ENCODE data around the gene PZP. TPM values are rescaled to one million over a fixed set of nuclear protein-coding genes. Genes with fewer than 3 reads are reported as not detected.
"Not testable (repeated sequence)": the region's sequence is repeated elsewhere in the genome, so short reads cannot be mapped to it uniquely, and the experiment has no call there.

The PZP gene
- total RNA-seq, 1 experiment from 2014 or later = not detected

DNA sequence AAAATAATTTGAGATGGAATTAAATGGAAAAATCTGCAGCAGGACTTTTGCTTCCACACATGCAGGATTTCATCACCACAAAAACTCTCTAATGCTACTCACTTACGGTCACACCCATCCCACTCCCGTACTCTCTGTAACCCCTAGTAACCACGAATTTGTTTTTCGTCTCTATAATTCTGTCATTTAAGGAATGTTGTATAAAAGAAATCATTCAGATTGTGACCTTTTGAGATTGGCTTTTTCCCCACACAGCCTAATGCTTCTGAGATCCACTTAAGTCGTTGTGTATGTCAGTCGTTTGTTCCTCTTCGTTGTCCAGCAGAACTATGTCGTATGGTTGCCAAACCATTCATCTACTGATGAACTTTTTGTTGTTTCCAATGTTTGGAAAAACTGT is 19.8 kb upstream of the PZP start:
- POLR2A ChIA-PET (ENCODE audit: unreplicated experiment) = no interaction called here
- Histone ChIP-seq H3K4me3 (no peak overlapping the region), H3K79me2 (ENCODE audit: low read depth) (no peaks in the 10 kb centered on the region), H3F3A (ENCODE audit: insufficient read depth, low read depth) (no peaks in the 10 kb centered on the region), H3K4me1 (replicated peaks; ENCODE audit: insufficient read depth) (no peaks in the 10 kb centered on the region), H3K27ac (no peak overlapping the region), H2AFZ (no peak overlapping the region), H4K20me1 (ENCODE audit: insufficient read depth) (no peaks in the 10 kb centered on the region), H3K36me3 (ENCODE audit: low read depth) (no peaks in the 10 kb centered on the region), H3K27me3 (ENCODE audit: insufficient read depth, low read depth) (peaks cover 50% of the 10 kb centered on the region), H3K9me2 (ENCODE audit: insufficient read depth) (no peaks in the 10 kb centered on the region), H3K9me3 (ENCODE audit: insufficient read depth, low read depth) (no peaks in the 10 kb centered on the region), H3K4me2 (no peak overlapping the region)
- TF ChIP-seq, protein P1, sequence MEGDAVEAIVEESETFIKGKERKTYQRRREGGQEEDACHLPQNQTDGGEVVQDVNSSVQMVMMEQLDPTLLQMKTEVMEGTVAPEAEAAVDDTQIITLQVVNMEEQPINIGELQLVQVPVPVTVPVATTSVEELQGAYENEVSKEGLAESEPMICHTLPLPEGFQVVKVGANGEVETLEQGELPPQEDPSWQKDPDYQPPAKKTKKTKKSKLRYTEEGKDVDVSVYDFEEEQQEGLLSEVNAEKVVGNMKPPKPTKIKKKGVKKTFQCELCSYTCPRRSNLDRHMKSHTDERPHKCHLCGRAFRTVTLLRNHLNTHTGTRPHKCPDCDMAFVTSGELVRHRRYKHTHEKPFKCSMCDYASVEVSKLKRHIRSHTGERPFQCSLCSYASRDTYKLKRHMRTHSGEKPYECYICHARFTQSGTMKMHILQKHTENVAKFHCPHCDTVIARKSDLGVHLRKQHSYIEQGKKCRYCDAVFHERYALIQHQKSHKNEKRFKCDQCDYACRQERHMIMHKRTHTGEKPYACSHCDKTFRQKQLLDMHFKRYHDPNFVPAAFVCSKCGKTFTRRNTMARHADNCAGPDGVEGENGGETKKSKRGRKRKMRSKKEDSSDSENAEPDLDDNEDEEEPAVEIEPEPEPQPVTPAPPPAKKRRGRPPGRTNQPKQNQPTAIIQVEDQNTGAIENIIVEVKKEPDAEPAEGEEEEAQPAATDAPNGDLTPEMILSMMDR (conservative IDR thresholded peaks at IDR 0.05) = no peak
- TF ChIP-seq EZH2 (IDR thresholded peaks at IDR 0.05; ENCODE audit: low read depth) = no peak
- CTCF ChIA-PET = no interaction called here
- BruUV-seq (replicated peaks) = no TSS peak
- intact Hi-C loops (cut with micrococcal nuclease; ENCODE audit: unreplicated experiment) = no loop called here
- no peak for DNase-seq

DNA sequence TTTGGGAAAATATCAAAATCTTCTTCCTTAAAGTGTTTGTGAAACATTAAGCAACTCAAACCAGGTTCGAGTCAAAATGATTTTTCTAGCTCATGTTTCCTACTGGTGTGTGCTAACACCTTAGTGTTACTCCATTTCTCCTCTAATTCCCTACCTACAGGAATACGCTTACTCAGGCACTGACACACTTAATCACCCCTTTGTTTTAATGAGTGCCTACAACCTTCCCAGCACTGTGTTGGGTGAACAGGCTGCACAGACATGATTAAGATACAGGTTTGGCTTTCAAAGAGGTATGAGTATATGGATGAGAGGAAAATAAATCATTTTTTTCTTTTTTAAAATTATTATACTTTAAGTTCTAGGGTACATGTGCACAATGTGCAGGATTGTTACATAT is 15.6 kb upstream of the PZP start:
- H3K9me2 ChIP-seq (ENCODE audit: insufficient read depth) = no peaks in the 10 kb centered on the region
- POLR2A ChIA-PET (ENCODE audit: unreplicated experiment) = no interaction called here
- DNase-seq = no peak

DNA sequence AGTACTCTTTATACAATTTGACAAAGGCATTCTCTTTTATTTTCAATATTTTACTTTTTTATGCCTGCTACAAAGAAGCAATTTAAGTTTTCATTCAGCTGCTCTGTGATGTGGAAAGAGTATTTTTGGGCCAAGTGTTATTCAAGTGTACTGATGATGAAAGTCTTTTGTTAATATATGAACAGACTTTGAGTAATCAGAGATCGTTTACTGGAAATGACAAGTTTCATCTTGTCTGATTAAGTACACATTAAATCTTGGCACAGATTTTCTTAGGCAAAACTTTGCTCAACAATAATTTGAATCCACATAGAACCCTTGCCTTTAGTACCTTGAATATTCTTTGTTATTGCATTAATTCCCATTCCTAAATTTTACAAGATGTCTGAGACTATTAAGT is 13.3 kb upstream of the PZP start:
- Histone ChIP-seq H3K4me3 (no peak overlapping the region), H3K9me2 (ENCODE audit: insufficient read depth) (no peaks in the 10 kb centered on the region), H2AFZ (no peak overlapping the region), H3K4me2 (no peak overlapping the region), H3K36me3 (ENCODE audit: low read depth) (no peaks in the 10 kb centered on the region), H3F3A (ENCODE audit: insufficient read depth, low read depth) (no peaks in the 10 kb centered on the region), H3K27ac (no peak overlapping the region), H3K79me2 (ENCODE audit: low read depth) (no peaks in the 10 kb centered on the region), H3K27me3 (ENCODE audit: insufficient read depth, low read depth) (peaks cover 23% of the 10 kb centered on the region), H4K20me1 (ENCODE audit: insufficient read depth) (no peaks in the 10 kb centered on the region), H3K9me3 (ENCODE audit: insufficient read depth, low read depth) (no peaks in the 10 kb centered on the region), H3K4me1 (replicated peaks; ENCODE audit: insufficient read depth) (no peaks in the 10 kb centered on the region)
- TF ChIP-seq EZH2 (IDR thresholded peaks at IDR 0.05; ENCODE audit: low read depth) = no peak
- TF ChIP-seq, protein P1 (conservative IDR thresholded peaks at IDR 0.05) = no peak
- POLR2A ChIA-PET (ENCODE audit: unreplicated experiment) = no interaction called here
- CTCF ChIA-PET = no interaction called here
- DNase-seq = no peak
- no TSS peak for BruUV-seq (replicated peaks)
- intact Hi-C loops (cut with micrococcal nuclease; ENCODE audit: unreplicated experiment) = no loop called here

More for the DNA sequence above, 15.6 kb upstream of the PZP start:
- Histone ChIP-seq H3F3A (ENCODE audit: insufficient read depth, low read depth) (no peaks in the 10 kb centered on the region), H3K79me2 (ENCODE audit: low read depth) (no peaks in the 10 kb centered on the region), H3K9me3 (ENCODE audit: insufficient read depth, low read depth) (no peaks in the 10 kb centered on the region), H3K4me2 (no peak overlapping the region), H3K4me1 (replicated peaks; ENCODE audit: insufficient read depth) (no peaks in the 10 kb centered on the region), H2AFZ (no peak overlapping the region), H4K20me1 (ENCODE audit: insufficient read depth) (no peaks in the 10 kb centered on the region), H3K27me3 (ENCODE audit: insufficient read depth, low read depth) (peaks cover 27% of the 10 kb centered on the region), H3K4me3 (no peak overlapping the region), H3K36me3 (ENCODE audit: low read depth) (no peaks in the 10 kb centered on the region), H3K27ac (no peak overlapping the region)
- BruUV-seq (replicated peaks) = no TSS peak
- intact Hi-C loops (cut with micrococcal nuclease; ENCODE audit: unreplicated experiment) = no loop called here
- no peak for TF ChIP-seq EZH2 (IDR thresholded peaks at IDR 0.05; ENCODE audit: low read depth)
- TF ChIP-seq, protein P1 (conservative IDR thresholded peaks at IDR 0.05) = no peak
- CTCF ChIA-PET = no interaction called here

DNA sequence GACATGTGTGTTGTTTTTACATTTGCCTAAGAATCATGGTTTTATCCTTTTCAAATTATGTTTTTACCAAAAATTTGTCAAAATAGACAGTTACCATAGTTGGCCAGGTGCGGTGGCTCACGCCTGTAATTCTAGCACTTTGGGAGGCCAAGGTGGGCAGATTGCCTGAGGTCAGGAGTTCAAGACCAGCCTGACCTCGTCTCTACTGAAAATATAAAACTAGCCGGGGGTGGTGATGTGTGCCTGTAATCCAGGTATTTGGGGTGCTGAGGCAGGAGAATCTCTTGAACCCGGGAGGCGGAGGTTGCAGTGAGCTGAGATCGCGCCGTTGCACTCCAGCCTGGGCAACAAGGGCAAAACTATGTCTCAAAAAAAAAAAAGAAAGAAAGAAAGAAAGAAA is 12.8 kb upstream of the PZP start:
- H3K4me3 ChIP-seq; H2AFZ ChIP-seq; H4K20me1 ChIP-seq (ENCODE audit: insufficient read depth); H3K4me1 ChIP-seq (replicated peaks; ENCODE audit: insufficient read depth); H3K36me3 ChIP-seq (ENCODE audit: low read depth); H3K9me3 ChIP-seq (ENCODE audit: insufficient read depth, low read depth); H3K4me2 ChIP-seq; H3K79me2 ChIP-seq (ENCODE audit: low read depth); H3K9me2 ChIP-seq (ENCODE audit: insufficient read depth); POLR2A ChIA-PET (ENCODE audit: unreplicated experiment); BruUV-seq (replicated peaks); H3K27ac ChIP-seq; intact Hi-C loops (cut with micrococcal nuclease; ENCODE audit: unreplicated experiment); H3F3A ChIP-seq (ENCODE audit: insufficient read depth, low read depth); DNase-seq: not testable (repeated sequence)
- peaks cover 23% of the 10 kb centered on the region for H3K27me3 ChIP-seq (ENCODE audit: insufficient read depth, low read depth)
- CTCF ChIA-PET = interaction anchor here (0.6 kb wide), 1 partner anchor 28 kb away, joined by 7 read pairs; no protein-coding TSS in a partner anchor

Data from PC-9 (cell line).